GM18526 (cell line): Measurements from ENCODE around the gene ST6GALNAC3.

Experiments
- POLR2A ChIP-seq: IDR thresholded peaks from 3 replicates; pipeline ENCODE4 v1.6.1; 2011; ENCODE audit not compliant: insufficient read length; ENCODE audit errors: extremely low read depth

Gene ST6GALNAC3

DNA sequence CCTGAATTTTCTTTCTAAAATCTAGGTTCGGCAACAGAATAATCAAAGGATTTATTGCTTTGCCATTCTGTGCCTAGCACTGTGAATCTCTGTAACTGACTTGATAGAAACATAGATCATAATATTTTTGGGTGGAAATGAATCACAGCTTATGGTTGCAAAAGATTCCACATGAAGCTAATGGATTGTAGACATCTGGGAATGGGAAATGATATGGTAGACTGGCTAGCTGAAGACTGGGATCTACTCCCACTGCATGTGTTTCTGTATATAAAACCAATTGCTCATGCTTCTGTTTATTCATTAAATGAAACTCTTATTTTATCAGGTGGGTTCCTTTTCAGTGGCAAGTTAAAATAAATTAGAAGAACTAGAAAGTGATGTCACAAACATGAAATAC is 395.6 kb downstream of the ST6GALNAC3 start:
- TF ChIP-seq POLR2A: no peak

DNA sequence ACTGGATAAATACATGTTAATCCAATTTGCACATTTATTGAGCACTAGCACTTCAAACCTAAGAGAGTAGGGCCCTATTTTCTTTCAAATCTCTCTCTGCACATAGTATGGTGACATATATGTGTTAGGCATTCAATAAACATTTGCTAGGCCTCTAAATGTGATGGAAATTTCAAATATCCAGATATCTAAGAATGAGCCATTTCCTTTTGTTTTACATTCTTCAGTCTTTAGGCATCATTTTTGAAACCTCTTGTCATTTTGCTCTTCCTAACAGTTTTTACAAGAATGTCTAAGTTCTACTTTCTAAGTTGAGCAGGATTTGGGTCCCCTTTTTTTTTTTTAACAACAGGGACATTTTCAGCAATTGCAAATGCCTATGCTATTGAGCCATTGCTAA is 397.0 kb downstream of the ST6GALNAC3 start:
- no peak for TF ChIP-seq POLR2A

DNA sequence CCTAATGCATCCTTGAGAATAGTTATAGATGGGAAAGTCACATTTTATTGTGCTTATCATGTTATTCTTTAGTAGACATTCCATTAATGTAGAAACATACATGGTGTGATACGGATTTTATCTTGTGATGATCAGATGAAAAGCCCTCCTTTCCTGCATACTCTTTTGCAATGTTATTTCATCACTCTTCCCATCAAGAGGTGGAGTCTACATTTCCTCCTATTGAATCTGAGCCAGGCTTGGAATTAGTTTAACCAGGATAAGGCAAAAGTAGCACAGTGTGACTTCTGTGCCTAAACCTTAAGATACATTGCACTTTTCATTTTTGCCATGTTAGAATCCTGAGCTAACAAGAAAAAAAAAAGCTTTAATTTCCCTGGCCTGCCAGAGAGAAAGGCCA is 399.0 kb downstream of the ST6GALNAC3 start:
- no peak for TF ChIP-seq POLR2A

DNA sequence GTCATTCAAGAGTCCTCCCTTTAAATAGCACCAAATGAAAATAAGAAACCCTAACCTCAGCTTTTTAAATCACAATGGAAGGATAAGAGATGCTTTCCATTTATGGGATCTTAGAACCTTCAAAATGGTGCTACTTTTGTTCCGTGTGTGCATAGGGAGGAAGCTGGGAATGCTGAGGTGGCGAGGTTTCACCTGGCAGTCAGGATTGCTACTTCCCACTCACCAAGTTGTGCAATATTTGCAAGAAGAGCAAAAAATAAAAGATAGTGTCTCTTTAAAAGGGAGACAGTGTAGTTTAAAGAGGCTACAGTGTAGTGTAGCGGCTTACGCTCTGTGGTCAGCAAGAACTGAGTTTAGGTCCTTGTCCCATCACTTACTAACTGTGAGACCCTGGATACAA is 400.4 kb downstream of the ST6GALNAC3 start:
- TF ChIP-seq POLR2A: no peak

DNA sequence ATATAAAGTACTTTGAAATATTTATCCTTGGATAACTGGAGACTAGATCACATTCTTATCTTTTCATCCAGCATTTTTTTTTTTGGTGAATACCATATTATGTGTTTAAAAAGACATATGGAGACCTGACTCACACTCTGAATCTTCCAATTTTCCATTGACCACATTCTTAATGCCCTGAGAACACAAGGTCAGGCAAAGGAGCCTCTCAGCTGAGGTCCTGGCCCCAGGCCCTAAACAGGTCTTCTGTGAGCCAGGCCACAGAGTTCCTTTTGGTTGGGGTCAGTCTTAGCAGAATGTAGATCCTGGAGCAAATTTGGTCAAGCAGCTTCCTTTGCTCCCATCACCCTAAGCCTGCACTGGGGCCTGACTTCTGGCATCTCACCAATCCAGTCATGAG is 402.6 kb downstream of the ST6GALNAC3 start:
- TF ChIP-seq POLR2A: no peak

DNA sequence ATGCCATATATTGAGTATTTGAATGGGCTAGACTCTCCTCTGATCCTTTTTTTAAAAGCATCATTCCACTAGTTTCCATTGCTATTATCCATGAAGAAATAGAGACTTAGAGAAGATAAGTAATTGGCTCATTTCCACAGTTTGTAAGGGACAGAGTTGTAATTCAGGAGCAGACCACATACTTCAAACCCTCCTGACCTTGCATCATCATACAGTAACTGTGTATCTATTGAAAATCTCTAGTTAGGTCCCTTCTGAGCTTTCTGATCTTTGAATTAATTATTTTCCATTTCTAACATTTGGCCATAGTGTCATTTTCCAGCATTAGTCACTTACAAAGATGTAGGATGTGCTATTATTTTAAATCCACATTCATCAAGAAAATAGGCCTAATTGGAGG is 406.3 kb downstream of the ST6GALNAC3 start:
- no peak for TF ChIP-seq POLR2A

DNA sequence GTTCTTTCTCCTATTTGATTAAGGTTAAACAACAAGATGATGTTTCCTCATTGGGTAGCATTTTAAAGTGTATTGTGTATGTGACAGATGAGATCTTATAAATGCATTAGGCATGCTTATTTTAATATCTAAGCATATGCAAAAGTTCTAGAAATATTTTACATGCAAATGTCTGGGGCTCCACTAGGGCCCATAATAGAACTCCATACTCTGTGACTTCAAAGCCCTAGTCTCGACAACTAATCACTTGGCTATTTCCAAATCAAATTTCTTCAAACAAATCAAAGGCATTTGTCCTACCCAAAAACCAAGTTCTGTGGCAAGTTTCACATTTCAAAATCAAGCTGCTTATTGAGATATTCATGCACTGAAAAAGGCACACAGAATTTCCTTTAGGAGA is 407.1 kb downstream of the ST6GALNAC3 start:
- TF ChIP-seq POLR2A: no peak

DNA sequence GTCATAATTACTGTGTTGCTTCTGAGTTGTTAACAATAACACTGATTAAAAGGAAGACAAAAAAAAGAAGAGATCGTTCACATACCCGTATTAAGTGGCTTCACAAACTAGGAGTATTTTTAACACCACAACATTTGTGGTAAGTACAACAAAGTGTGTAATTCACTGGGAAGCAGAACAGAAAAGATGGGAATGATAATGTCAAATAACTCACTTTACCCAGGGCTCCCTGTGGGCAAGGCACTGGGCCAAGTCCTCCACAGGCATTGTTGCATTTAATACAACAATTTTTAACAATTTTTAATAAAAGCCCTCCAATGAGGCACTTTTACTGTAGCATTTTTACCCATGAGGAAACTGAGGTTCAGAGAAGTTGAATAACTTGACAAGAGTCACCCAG is 407.7 kb downstream of the ST6GALNAC3 start:
- no peak for TF ChIP-seq POLR2A

DNA sequence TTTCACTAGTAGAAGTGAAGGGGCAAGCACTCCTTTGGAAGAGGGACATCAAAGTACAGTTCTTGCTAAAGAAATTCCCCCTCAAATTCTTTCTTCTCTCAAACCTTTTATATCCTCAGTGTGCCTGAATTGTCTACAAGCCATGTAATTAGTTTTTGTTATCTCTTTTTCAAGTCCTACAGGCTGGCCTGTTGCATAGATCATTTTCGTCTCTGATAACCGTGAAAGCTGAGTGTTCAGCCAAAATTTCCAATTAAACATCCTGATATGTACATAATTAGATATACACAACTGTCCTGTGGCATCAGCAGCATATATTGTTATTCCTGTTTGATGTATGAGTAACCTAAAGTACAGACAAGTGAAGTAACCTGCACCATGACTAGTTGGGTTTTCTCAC is 417.2 kb downstream of the ST6GALNAC3 start:
- TF ChIP-seq POLR2A: no peak

DNA sequence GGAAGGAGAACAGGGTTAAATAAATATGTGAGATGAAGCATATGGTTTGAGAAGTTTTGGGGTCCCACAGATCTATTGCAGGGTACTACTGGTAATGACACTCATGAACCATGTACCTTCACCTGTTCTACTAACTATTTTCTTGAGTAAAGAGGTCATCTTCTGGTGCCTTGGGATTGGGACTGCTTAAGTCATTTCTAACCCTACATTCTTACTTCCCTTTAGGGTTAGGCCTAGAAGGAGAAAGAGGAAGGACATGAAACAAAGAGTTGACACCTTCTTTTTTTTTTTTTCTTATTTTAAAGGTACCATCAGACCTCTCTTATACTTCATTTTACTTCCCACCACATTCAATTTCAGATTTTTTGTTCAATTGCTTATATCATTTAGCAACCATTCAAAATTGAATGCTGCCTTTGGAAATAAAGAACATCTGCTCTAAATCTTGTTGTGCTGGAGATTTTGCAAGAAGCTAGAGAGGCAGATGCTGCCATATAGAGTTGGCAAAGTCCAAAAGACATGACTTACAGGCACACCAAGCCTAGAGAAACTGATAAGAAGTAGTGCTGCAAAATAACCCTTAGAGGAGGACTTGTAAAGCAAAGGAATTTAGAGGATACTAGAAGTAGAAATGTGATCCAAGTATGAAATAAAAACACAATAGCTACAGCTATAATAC is 418.3 kb downstream of the ST6GALNAC3 start:
- no peak for TF ChIP-seq POLR2A

DNA sequence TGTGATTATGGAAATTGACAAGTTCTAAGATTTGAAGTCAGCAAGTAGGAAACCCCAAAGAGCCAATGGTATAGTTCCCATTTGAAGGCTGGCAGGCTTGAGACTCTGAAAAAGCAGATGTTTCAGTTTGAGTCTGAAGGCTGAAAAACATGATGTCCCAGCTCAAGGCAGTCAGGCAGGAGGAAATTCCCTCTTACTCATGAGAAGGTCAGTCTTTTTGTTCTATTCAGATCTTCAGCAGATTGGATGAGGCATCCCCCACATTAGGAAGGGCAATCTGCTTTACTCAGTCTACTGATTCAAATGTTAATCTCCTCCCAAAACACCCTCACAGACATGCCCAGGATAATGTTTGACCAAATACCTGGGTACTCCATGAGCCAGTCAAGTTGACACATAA is 420.3 kb downstream of the ST6GALNAC3 start:
- TF ChIP-seq POLR2A: no peak

DNA sequence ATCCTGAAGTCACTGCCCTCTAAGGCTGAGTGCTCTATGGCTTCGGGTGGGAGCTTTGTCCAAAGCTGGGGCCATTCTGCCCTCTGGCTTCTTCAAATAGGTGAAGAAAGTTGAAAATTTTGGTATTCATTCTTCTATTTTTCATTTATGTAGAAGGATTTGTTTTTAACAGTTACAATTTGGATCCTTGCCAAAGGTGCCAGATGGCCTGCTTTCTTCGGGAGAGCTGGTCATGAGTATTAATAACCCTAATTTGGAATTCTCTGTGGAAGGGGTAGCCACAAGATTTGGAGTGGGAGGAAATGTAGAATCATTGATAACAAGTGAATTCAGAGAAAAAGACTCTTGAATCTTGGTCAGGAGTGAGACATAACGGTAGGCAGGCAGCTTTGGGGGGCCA is 422.3 kb downstream of the ST6GALNAC3 start:
- TF ChIP-seq POLR2A: no peak

DNA sequence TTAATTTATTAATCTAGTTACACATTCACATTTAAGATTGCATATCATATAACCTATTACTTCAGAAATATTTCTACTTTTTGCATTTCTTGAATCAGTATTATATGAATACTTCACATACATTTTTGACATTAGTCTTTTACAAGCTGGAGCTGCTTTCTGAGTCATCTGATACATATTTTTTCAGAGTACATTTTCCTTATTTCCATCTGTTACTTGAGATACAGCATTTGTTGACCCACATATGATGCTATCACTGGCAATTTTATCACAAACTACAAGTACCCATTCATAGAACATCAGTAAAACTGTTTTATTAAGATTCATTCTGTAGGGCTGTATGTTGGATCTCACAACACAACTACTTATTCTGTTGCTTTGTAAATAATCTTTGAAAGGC is 425.6 kb downstream of the ST6GALNAC3 start:
- TF ChIP-seq POLR2A: no peak

DNA sequence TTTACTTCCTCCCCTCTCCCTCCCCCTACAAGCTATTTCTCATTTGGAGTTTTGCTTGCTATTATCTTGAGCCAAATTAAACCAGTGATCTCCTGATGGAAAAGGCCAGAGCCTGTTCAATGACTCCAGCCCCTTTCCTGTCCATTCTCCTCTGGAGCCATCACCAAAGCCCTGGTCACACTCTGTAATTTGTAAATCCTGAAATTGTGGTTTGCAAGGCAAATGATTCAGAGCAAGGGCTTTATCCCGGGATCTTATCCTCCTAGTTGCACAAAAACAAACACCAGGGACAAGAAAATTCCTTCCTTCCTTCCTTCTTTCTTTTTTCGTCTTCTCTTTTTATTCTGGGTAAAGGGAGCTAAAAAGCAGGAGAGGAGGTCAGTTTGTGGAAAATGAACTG is 426.6 kb downstream of the ST6GALNAC3 start:
- no peak for TF ChIP-seq POLR2A

DNA sequence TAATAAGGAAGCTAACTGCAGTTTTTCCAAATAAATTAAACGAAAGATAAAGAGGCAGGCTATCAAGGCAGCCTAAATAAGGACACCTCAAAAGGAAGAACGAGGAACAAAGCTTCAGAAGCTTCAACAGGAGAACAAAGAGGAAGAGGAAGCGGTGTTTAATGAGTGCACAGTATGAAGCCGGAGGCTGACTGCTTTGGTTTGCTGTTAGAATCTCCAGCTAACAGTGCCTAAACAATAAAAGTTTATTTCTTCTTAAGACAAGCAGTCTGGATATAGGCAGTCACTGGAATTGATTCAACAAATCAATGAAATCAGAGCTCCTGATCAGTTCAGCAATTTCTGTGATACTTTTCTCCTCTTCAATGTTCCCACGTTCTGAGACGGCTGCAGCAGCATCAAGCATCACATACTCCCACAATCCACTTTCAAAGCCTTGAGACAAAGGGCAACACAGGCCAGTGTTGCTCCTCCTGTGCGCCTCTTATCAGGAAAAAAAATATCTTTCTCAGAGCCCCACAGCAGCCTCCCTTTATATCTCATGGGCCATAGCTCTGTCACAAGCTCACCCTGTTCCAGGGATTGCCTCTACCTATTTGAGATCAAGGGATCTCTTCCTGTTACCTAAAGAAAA is 427.2 kb downstream of the ST6GALNAC3 start:
- TF ChIP-seq POLR2A: no peak

DNA sequence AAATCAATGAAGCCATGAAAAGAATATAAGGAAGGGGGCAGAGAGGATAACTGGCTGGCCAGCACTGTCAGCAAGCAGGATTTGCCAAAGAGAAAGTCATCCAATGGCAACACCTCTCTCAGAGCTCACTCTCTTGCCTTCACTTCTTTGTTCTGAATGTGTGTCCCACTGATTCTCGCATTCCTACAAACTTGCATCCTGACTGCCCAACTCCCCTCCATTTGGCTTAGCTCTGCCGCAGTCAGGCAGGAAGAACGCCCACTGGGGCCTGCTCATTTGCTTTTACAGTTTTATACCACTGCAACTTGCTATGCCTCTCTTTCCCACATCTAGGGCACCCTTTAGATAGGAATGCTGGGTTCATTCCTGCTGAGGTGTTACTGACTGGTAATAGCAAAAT is 428.6 kb downstream of the ST6GALNAC3 start:
- TF ChIP-seq POLR2A: no peak

DNA sequence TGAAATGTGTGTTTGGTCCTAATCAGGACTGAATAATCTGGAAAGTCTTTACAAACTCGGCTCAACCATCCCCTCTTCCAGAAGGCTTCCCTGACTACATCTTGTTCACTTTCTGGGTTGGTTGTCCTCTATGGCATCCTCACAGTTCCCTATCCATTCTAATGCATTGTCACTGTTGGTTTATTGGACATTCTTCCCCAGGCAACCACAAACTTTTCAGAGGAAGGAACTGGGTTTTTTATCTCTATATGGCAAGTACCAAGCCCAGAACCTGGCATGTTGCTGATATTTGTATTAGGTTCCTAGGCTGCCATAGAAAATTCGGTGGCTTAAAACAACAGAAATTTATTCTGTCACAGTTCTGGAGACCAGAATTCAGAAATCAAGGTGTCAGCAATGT is 429.2 kb downstream of the ST6GALNAC3 start:
- no peak for TF ChIP-seq POLR2A
